GM19238 (cell line): ENCODE data around the gene ASPA.
"Not testable (repeated sequence)": the region's sequence is repeated elsewhere in the genome, so short reads cannot be mapped to it uniquely, and the experiment has no call there.

Source experiments
- DNase-seq: peaks from one replicate; pipeline ENCODE4 v3.0.0; 2011; ENCODE audit warnings: low spot score; ENCODE audit not compliant: insufficient read length

The ASPA gene

GRCh38 chr17:3507071-3507470 lies 31.3 kb downstream of the ASPA start:
- no peak for DNase-seq

- DNase-seq: no peak
Observed at GRCh38 chr17:3507869-3508268, 32.1 kb downstream of the ASPA start.

DNA sequence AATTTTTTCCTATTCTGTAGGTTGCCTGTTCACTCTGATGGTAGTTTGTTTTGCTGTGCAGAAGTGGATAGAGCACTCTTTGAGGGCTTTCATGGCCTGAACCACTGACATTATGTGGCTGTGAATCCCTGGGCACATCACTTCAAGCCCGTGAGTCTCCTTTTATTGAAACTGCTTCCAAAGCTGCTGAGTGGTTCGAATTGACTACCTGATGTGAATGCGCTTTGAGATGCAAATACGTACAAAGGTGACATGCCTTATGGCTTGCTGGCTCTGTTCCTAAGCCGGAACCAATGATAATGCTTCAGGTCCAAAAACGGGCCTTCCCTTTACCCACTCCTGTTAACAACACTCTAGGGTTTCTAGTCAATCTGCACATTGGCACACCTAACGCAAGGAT lies 34.3 kb downstream of the ASPA start:
- DNase-seq: no peak

DNA sequence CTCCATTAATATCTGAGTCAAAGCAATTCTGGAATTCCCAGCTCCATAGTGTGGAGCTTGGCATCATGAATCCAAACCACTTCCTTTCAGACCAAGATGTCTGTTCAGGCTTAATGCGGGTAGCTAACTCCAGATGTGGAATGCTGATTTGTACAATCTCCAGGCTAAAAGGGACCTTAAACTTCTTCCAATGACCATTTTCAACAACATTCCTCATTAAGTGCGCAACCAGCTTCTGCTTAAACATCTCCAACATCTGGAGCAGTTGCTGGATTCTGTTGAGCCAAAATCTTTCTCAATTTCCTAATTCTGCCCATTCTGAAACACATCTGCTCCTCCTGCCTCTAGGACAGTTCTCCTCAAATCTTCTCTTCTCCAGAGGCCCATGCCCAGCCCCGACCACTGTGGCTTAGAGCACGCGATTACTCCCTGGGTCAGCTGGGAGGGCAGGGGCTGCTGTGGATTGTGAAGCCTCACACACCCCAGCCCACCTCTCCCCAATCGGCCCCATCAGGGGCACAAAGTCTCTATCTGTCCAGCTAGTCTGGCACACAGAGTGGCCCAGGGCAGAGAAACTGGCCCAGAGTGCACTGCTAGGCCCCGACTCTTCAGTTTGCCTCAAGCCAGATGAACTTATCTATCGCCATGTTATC lies 36.2 kb downstream of the ASPA start:
- DNase-seq: no peak

DNA sequence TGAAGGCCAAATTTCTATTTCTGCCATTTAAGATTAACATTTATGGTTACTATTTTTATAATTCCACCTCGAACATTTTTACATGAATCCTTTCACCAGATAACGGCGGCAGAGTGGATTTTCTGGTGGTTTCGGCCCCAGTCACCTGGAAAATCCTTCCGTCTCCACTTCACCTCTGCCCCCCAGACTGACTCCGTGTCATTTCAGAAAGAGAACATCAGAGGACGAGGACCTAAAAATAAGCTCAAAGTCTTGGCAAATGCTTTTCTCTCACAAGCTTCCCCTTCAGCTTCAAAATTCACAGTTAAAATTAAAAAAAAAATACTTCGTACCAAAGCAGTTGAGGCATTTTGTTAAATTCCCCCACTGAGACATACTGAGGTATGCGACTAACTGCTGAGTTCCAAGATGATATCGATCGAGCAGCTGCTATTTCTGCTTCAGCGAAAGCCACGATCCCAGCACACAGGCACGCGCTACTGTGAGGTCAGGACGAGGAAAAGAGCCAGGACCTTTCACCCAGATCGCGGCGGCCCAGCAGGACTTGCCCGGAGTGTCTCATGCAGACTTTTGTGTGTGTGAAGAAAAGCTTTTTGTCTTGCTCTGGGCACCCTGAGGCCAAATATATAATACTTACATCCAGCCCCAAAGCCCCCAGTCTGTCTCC lies 36.8 kb downstream of the ASPA start:
- DNase-seq: no peak

GRCh38 chr17:3513305-3514035 lies 37.7 kb downstream of the ASPA start:
- no peak for DNase-seq

DNA sequence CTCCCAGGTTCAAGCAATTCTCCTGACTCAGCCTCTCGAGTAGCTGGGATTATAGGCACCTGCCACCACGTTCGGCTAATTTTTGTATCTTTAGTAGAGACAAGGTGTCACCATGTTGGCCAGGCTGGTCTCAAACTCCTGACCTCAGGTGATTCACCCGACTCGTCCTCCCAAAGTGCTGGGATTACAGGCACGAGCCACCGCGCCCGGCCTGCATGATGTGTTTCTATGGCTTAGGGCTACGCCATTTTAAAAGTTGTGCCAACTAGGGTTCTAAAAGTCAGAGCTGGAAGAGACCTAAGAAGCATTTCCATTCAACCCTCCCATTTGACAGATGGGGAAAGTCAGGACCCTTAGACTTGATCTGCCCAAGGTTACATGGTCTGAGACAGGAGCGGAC lies 38.4 kb downstream of the ASPA start:
- not testable (repeated sequence) for DNase-seq

GRCh38 chr17:3514873-3515272 lies 39.1 kb downstream of the ASPA start:
- no peak for DNase-seq

DNA sequence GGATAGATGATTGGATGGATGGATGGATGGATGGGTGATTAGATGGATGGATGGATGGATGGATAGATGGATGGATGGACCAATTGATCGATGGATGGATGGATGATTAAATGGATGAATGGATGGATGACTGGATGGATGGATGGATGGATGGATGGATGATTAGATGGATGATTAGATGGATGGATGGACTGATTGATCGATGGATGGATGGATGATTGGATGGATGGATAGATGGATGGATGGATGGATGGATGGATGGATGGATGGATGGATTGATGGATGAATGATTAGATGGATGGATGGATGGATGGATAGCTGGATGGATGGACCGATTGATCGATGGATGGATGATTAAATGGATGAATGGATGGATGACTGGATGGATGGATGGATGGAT lies 43.7 kb downstream of the ASPA start:
- DNase-seq: not testable (repeated sequence)

GRCh38 chr17:3524024-3524423 lies 48.2 kb downstream of the ASPA start:
- DNase-seq: no peak

DNA sequence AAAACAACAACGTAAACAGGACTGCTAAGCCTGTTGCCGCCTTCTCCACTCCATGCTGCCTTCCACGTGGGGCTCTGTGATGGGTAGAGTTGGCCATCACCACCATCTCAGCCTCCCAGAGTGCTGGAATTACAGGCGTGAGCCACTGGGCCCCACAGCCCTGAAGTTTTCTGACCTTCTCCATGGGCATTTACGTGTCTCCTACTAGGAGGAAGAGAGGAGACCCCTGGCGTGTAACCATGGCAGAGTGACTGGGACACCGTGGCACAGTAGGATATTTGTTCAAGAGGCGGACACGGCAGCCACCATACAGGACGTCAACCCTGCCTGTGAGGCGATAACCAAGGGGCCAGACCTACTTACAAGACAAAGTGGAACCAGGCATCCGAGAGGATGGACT lies 50.7 kb downstream of the ASPA start:
- no peak for DNase-seq

DNA sequence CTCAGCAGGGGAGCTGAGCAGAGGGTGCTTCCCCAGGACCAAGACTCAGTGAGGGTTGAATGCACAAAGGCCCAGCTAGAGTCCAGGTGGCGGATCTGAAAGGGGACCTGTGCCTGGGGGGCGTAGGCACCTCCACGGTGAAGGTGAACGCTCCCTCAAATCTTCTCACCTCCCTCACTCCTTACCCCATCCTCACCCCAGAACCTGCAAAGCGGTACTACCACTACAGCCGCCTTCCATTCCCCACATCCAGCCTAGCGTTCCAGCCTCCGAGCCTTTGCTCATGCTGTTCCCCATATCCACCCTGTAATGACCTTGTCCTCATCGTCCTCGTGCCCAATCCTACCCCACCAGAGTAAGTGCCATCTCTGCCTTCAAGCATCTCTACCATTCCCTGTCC lies 51.2 kb downstream of the ASPA start:
- DNase-seq: no peak

GRCh38 chr17:3527468-3527867 lies 51.7 kb downstream of the ASPA start:
- DNase-seq: no peak

DNA sequence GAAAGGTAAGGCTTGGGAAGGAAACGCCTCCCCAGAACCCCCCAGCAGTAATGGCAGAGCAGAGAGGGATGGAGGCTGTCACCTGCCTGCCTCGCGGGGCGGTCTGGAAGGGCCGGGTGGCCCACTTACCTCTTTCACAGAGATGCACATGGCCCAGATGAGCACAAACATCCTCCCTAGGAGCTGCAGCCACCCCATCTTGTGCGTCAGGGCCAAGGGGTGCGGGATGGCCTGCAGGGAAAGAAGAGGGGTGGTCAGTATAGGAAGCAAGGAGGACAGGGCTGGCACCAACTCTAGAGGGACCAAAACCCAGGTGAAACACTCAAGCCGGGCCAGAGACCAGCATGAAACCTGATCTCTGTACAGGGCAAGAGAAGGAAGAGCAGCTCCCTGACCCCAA lies 52.1 kb downstream of the ASPA start:
- DNase-seq: no peak

GRCh38 chr17:3528403-3528851 lies 52.6 kb downstream of the ASPA start:
- no peak for DNase-seq

DNA sequence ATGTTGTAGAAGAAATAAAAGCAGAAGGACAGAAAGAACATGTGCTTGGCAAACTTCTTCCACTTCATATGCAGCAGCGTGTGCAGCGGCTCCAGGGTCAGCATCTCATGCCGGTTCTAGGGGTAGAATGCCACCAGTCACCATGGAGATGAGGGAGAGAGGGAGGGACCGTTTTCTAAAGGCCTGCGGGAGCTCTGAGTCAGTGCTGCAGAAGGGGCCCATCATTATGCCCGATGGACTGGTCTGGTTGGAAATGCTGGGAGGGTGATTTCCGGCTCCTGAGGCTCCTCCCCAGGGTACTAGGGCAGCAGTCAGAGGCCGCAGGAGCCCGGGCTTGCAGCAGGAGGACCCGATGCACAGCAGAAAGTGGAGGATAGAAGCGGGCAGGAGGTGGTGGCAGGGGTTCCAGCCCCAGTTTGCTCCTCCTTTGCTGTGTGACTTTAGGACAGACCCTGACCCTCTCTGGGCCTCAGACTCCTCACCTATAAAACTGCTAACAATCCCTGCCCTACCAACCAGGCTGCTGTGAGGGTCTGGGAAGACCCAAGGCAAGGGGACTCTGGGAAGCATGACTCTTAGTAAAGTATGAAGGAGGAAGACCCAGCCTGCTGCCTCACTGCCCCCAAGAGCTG lies 53.2 kb downstream of the ASPA start:
- DNase-seq: no peak

- DNase-seq: no peak
Observed at GRCh38 chr17:3529817-3530741, 54.3 kb downstream of the ASPA start.

DNA sequence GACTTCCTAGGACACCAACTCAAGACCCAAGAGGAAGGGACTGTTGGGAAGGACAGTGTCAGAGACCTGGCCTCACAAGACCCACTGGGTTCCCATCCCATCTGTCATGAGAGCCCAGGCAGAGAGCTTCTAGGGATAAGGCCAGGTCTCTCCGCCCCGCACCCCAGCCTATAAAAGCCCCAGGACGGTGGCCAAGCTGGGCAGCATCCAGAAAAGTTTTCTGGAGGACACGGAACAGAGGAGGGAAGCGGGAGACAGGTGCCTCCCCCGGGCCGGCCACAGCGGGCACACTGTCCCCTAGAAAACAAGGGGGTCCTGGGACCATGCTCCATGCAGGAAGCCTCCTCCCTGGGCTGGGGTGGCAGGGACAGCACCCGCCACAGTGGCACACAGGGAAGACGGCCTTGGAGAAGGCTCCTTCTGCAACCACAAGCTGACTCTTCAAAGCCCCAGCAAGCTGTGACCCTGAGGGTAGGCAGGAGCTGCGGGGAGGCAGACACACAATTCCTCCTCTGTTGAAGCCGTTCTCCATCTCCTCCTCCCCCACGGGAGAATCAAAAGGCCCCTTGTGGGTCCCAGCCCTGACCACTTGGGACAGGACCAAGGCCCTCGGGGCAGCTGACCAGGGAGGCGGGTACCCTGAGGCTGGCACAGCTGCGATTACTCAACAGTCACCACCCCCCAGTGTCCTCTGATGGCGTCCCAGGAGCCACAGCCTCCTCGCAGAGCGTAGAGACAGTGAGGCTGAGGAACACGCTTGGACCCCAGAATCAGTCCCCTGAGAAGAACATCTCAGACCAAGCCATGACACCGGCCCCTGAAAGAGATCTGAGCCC lies 55.7 kb downstream of the ASPA start:
- no peak for DNase-seq

DNA sequence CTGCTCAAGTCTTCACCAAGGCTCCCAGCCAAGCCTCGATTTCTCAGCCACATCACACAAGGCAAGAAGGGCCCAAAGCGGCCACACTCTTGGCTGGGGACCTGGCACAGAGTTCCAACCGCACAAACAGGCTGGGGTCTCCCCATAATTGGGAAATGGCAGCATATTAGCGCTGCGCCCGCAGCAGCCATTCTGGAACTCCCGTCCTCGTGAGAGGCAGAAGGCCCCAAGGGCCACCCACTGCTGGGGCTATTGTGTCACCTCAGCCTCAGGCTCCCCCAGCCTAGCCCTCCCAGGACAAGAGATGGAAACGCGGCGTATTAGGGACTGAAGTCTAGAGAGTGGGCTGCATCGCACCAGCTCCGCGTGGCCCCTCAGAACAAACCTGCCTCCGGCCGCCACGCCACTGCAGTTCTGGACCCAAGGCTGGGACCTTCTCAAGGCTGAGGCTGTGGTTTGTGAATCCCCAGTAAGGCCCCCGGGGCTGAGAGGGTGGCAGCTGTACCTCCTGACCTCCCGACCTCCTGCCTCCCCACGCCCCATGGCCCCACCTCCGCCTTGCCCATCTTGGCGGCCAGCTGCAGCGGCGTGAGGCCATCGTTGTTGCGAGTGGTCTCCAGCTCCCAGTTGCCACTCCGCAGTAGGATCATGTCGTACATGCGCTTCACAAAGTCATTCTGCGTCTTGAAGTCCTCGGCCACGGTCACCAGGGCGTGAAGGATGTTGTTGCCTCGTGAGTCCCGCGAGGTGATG lies 56.5 kb downstream of the ASPA start:
- DNase-seq: no peak

- no peak for DNase-seq
Observed at GRCh38 chr17:3532859-3533142, 57.0 kb downstream of the ASPA start.
